HG03045 (cell line): Measurements from ENCODE around the gene FAM174B.

Source experiments
- ATAC-seq: cut with Tn5 transposase; IDR thresholded peaks from one replicate; pipeline ENCODE4 v1.9.1; 2021; ENCODE audit warnings: mild to moderate bottlenecking, moderate library complexity; ENCODE audit not compliant: unreplicated experiment

FAM174B gene

DNA sequence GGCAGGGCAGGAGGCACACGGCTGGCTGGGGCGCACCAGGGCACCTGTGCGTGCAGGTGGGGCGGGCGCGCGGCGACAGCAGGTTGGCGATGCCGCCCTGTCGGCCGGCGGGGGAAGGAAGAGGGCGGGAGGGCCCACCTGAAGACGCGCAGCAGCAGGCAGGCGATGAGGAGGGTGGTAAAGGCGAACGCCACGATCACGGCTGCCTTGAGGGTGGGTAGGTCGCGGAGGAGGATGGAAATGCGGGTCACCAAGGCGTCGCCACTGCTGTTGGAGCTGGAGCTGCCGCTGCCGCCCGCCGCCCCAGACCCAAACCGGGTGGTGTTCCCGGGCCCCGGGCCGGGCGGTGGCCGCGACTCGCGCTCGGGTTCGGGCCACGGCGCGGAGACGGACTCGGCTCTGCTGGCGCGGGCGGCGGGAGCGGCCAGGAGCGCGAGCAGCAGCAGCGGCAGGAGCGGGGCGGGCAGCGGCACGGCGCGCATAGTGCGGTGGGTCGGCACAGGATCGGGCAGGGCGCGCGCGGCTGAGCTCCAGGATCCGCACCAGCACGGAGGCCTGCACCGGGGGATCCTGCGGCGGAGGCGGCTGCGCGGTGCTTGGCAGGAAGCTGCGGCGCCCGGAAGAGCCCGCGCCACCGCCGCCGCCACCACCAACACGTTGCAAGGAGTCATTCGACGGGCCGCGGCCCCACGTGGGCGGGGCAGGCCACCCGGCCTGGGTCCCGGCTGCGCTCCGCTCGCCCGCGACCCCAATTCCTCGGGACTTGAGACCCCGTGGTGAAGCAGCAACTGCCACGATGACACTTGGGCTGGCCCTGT lies at the start of gene FAM174B:
TSS of gene FAM174B (minus strand) at position 598 of the 818 bp plus-strand sequence.
- no peak for ATAC-seq

GRCh38 chr15:92696096-92696495 lies 40.5 kb upstream of the FAM174B start:
- ATAC-seq = no peak

- no peak for ATAC-seq
Measured at GRCh38 chr15:92693691-92694331, 38.2 kb upstream of the FAM174B start.

- no peak for ATAC-seq
Measured at GRCh38 chr15:92690395-92690794, 34.8 kb upstream of the FAM174B start.

GRCh38 chr15:92687746-92688145 lies 32.2 kb upstream of the FAM174B start:
- ATAC-seq = no peak

DNA sequence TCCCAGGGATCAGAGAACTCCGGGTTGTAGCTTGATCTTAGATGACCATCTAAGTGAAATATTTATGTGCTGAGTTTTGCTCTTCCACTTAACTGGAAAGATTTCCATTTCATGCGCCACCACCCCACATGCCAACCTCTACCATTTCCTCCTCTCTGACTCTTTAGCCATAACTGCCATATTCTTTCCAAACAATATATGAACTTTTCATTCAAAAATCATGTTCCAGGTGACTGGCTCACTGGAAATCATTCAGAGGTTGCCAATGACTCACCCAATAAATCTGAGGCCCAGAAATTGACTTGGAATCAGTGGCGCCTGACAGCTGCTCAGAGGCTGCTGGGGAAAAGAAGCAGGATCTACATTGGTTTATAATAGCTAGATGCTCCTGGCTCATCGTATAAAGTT lies 31.6 kb upstream of the FAM174B start:
- ATAC-seq = no peak

GRCh38 chr15:92683511-92683834 lies 27.9 kb upstream of the FAM174B start:
- no peak for ATAC-seq

- no peak for ATAC-seq
Measured at GRCh38 chr15:92682741-92683510, 27.4 kb upstream of the FAM174B start.

GRCh38 chr15:92681141-92681631 lies 25.6 kb upstream of the FAM174B start:
- no peak for ATAC-seq

- no peak for ATAC-seq
Measured at GRCh38 chr15:92677999-92678398, 22.4 kb upstream of the FAM174B start.

- ATAC-seq = no peak
Measured at GRCh38 chr15:92676561-92676960, 21.0 kb upstream of the FAM174B start.

GRCh38 chr15:92675485-92675884 lies 19.9 kb upstream of the FAM174B start:
- ATAC-seq = no peak

DNA sequence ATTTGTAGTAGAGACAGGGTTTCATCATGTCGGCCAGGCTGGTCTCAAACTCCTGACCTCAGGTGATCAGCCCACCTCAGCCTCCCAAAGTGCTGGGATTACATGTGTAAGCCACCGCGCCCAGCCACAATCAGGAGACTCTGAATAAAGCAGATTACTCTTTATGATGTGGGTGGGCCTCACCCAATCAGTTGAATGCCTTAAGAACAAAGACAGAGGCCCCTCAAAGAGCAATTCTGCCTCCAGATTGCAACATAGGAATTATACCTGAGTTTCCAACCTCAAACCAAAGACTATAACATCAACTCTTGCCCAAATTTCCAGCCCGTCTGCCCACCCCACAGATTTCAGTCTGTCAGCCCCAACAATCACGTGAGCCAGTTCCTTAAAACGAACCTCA lies 18.8 kb upstream of the FAM174B start:
- ATAC-seq = no peak

DNA sequence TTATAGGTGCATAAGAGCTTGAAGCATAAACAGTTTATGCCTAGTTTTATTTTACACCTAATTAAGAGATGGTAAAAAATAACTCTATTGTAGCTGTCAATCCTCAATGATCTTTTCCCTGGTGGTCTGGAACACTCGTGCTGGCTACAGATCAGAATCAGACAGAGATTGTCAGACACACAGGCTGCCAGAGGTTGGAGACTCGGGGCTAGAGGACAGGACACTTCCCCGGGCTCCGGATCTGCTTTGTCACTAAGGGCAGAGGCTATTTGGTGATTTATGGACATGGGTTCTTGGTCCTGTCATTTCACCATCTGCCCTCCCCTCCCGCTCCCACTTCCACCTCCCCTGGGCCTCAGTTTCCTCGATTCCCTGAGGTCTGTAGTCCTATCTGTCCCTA lies 16.5 kb upstream of the FAM174B start:
- ATAC-seq = no peak

DNA sequence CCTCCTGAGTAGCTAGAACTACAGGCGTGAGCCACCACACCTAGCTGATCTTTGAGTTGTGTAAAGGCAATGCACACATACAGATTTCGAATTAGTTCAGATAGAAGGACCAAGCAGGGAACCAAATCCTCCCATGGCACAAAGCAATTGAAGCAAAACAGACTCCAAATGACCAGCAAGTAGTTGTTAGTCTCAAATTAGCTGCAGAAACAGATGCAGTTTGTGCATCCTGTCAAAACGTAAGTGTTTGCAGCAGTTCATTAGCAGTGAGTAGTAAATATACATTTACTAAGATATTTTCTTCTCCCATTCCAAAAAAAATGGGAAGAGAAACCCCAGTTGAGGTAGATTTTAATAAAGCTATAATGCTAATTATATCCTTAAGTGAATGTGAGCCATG lies 15.8 kb upstream of the FAM174B start:
- no peak for ATAC-seq

DNA sequence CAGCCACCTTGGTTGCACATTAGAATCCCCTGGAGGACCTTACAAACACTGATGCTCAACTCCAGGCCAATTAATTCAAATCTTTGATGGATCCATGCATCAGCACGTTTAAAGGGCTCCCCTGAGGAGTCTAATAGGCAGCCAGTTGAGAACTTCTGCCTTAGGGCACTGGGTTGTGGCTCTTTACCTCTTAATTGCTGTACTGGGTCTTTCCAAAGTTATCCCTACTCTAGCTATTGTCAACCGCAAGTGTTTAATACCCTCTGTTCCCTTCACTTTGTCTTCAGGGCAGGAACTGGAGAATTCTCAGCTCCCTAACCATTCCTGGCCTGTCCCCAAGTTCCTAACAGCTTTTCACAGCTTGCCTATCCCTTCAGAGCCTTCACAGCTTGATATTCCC lies 15.0 kb upstream of the FAM174B start:
- ATAC-seq = no peak

GRCh38 chr15:92669432-92669831 lies 13.9 kb upstream of the FAM174B start:
- ATAC-seq = no peak

DNA sequence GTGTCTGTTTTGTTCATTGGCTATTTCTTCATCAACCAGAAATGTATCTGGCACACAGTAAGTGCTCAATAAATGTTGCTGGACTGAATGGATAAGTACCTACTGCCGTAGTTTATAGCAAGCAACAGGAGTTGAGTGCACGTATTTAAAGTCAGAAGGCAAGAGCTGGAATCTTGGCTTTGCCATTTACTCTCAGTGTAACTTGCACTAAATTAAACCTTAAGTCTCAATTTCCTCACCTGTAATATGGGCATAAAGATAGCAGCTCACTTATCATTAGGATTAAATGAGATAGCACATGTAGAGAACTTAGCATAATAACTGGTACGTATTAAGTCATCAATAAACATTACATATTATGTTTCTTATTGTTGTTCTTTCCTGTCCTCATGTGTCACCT lies 13.0 kb upstream of the FAM174B start:
- ATAC-seq = no peak

GRCh38 chr15:92667970-92668485 lies 12.5 kb upstream of the FAM174B start:
- no peak for ATAC-seq

GRCh38 chr15:92667287-92667904 lies 11.8 kb upstream of the FAM174B start:
- ATAC-seq = no peak

DNA sequence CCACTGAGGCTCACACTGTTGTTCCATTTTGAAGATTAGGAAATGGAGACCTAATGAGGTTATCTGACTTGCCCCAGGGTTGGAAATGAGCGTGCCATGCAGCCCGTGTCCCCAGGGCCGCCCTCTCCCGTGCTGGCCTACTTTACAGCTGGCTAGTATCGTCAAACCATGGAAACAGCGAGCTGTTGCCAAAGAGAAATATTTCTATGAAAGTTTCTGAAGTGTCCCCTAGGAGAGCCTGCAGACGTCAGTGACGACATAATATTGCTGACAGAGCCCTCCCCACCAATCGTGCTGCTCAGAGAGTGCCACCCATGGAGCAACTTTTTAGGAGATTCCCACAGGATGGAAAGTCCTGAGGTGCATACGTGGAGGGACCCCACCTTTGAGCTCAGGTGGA lies 11.2 kb upstream of the FAM174B start:
- no peak for ATAC-seq
